GM20000 (cell line): ENCODE results near the gene PDE5A.

Experiments
- DNase-seq: peaks from one replicate; pipeline ENCODE4 v3.0.0; 2012; ENCODE audit warnings: low spot score
- CTCF ChIP-seq: IDR thresholded peaks from 2 replicates; pipeline ENCODE4 v1.5.1; 2012; ENCODE audit warnings: mild to moderate bottlenecking, control low read depth; ENCODE audit errors: extremely low read depth, missing control alignments

The PDE5A gene

GRCh38 chr4:119657111-119657611 lies 28.6 kb upstream of the PDE5A start:
- TF ChIP-seq CTCF: no peak
- no peak for DNase-seq

GRCh38 chr4:119656342-119656741 lies 27.7 kb upstream of the PDE5A start:
- TF ChIP-seq CTCF: no peak
- no peak for DNase-seq

GRCh38 chr4:119655111-119655837 lies 26.7 kb upstream of the PDE5A start:
- no peak for TF ChIP-seq CTCF
- DNase-seq: no peak

- no peak for TF ChIP-seq CTCF
- no peak for DNase-seq
Observed at GRCh38 chr4:119653990-119654389, 25.4 kb upstream of the PDE5A start.

GRCh38 chr4:119652998-119653397 lies 24.4 kb upstream of the PDE5A start:
- no peak for TF ChIP-seq CTCF

GRCh38 chr4:119648398-119648797 lies 19.8 kb upstream of the PDE5A start:
- TF ChIP-seq CTCF: no peak
- no peak for DNase-seq

More at GRCh38 chr4:119652998-119653397, 24.4 kb upstream of the PDE5A start:
- no peak for DNase-seq

GRCh38 chr4:119647558-119647957 lies 19.0 kb upstream of the PDE5A start:
- no peak for TF ChIP-seq CTCF
- no peak for DNase-seq
